HepG2 (cell line): ENCODE measurements around the gene MTFR1L. TPM values are rescaled to one million over a fixed set of nuclear protein-coding genes. Genes with fewer than 3 reads are reported as not detected.
A peak's percentile ranks its signal among the peaks of the same experiment; 100 is the strongest.

ENCODE experiments used
- AKAP8 ChIP-seq: sonication (generic); formaldehyde crosslinking; IDR thresholded peaks from 2 replicates; pipeline ENCODE4 v1.5.1; 2020; ENCODE audit warnings: mild to moderate bottlenecking, missing genetic modification reagents
- BORCS8-MEF2B ChIP-seq: sonication (generic); formaldehyde crosslinking; IDR thresholded peaks from 2 replicates; pipeline ENCODE4 v1.8.0; 2022; ENCODE audit warnings: mild to moderate bottlenecking, missing genetic modification reagents
- CBFB ChIP-seq: sonication (generic); formaldehyde crosslinking; IDR thresholded peaks from 2 replicates; pipeline ENCODE4 v1.4.0; 2020; ENCODE audit warnings: missing genetic modification reagents
- IKZF4 ChIP-seq: sonication (generic); formaldehyde crosslinking; IDR thresholded peaks from 2 replicates; pipeline ENCODE4 v1.5.1; 2020; ENCODE audit warnings: borderline replicate concordance, mild to moderate bottlenecking, low read depth, missing genetic modification reagents; ENCODE audit errors: not compliant biosample characterization
- KAT7 ChIP-seq: IDR thresholded peaks from 2 replicates; pipeline ENCODE4 v1.6.1; 2018; ENCODE audit warnings: borderline replicate concordance, missing compliant biosample characterization
- KLF9 ChIP-seq: IDR thresholded peaks from 2 replicates; pipeline ENCODE4 v1.6.1; 2016; ENCODE audit warnings: low read depth
- LCORL ChIP-seq, 2 experiments: fragments of 450-650 bp in 1 of 2; sonication (generic) in 1 of 2; formaldehyde crosslinking in 1 of 2; IDR thresholded peaks; 2 replicates each; pipeline versions ENCODE4 v1.5.0 to v1.6.1; 2017 to 2020; ENCODE audit warnings: antibody characterized with exemption in 1 of 2, missing genetic modification reagents in 1 of 2
- MAFF ChIP-seq: IDR thresholded peaks from 2 replicates; pipeline ENCODE4 v1.6.1; 2011; ENCODE audit warnings: low read depth, low read length, improper control_type of control experiment
- PHF20 ChIP-seq: sonication (generic); formaldehyde crosslinking; IDR thresholded peaks from 2 replicates; pipeline ENCODE4 v1.5.0; 2020; ENCODE audit warnings: mild to moderate bottlenecking, missing genetic modification reagents
- SOX13 ChIP-seq, 3 experiments: fragments of 450-650 bp in 1 of 3; sonication (generic) in 1 of 3; formaldehyde crosslinking in 1 of 3; IDR thresholded peaks in 2 of 3; conservative IDR thresholded peaks in 1 of 3; 2 replicates each; pipeline versions ENCODE4 v1.5.0 to v1.6.1; 2016 to 2020; ENCODE audit warnings: antibody characterized with exemption in 1 of 3, mild to moderate bottlenecking in 1 of 3, missing compliant biosample characterization in 1 of 3, missing genetic modification reagents in 1 of 3, moderate library complexity in 1 of 3
- ZFP1 ChIP-seq: IDR thresholded peaks from 2 replicates; pipeline ENCODE4 v1.6.1; 2016
- ZNF234 ChIP-seq: sonication (generic); formaldehyde crosslinking; conservative IDR thresholded peaks from 2 replicates; pipeline ENCODE4 v1.5.1; 2020; ENCODE audit warnings: mild to moderate bottlenecking, missing genetic modification reagents
- ZNF292 ChIP-seq: sonication (generic); formaldehyde crosslinking; IDR thresholded peaks from 2 replicates; pipeline ENCODE4 v1.8.1; 2022; ENCODE audit warnings: mild to moderate bottlenecking, low read depth, missing genetic modification reagents, borderline replicate concordance
- ZNF530 ChIP-seq: sonication (generic); formaldehyde crosslinking; IDR thresholded peaks from 2 replicates; pipeline ENCODE4 v1.5.0; 2020; ENCODE audit warnings: low read depth, mild to moderate bottlenecking, missing genetic modification reagents
- ZNF564 ChIP-seq: sonication (generic); formaldehyde crosslinking; IDR thresholded peaks from 2 replicates; pipeline ENCODE4 v1.8.1; 2023; ENCODE audit warnings: mild to moderate bottlenecking, missing genetic modification reagents
- ZNF644 ChIP-seq: IDR thresholded peaks from 2 replicates; pipeline ENCODE4 v1.6.1; 2016; ENCODE audit warnings: low read depth
- ZNF781 ChIP-seq: sonication (generic); formaldehyde crosslinking; IDR thresholded peaks from 2 replicates; pipeline ENCODE4 v1.5.1; 2020; ENCODE audit warnings: borderline replicate concordance, mild to moderate bottlenecking, missing genetic modification reagents; ENCODE audit errors: not compliant biosample characterization
- polyA plus RNA-seq, 8 experiments: library from polyadenylated mRNA; depleted of rRNA in 3 of 8; stranded (reverse) in 7 of 8; unstranded in 1 of 8; fragments of >200 nt; fragmentation: Illumina TruSeq in 4 of 8; extraction: Trizol in 4 of 8; gene quantifications; 2 replicates each; pipeline versions ENCODE4 v1.2.1 to v1.2.3, GENCODE V29; 2011 to 2016; ENCODE audit warnings: low read depth in 4 of 8, missing spikeins in 1 of 8, mixed read lengths in 1 of 8; ENCODE audit not compliant: insufficient read depth in 1 of 8
- total RNA-seq, 5 experiments: library from RNA; depleted of rRNA; stranded (reverse); fragments of >200 nt; fragmentation: Illumina TruSeq; extraction: Trizol; gene quantifications; 2 replicates each; pipeline ENCODE4 v1.2.3, GENCODE V29; 2016; ENCODE audit warnings: low read depth in 1 of 5
- TF ChIP-seq, protein P1 (sequence below): IDR thresholded peaks from 2 replicates; pipeline ENCODE4 v1.6.1; 2016; ENCODE audit warnings: mild to moderate bottlenecking
- TF ChIP-seq, protein P2 (sequence below): sonication (generic); formaldehyde crosslinking; IDR thresholded peaks from 2 replicates; pipeline ENCODE4 v1.4.0; 2020; ENCODE audit warnings: mild to moderate bottlenecking, missing genetic modification reagents
- TF ChIP-seq, protein P3 (sequence below): sonication (generic); formaldehyde crosslinking; conservative IDR thresholded peaks from 2 replicates; pipeline ENCODE4 v1.5.0; 2020; ENCODE audit warnings: missing genetic modification reagents
- TF ChIP-seq, protein P4 (sequence below): IDR thresholded peaks from 2 replicates; pipeline ENCODE4 v1.6.1; 2012; ENCODE audit warnings: low read depth, low read length, improper control_type of control experiment

The MTFR1L gene
- total and polyA plus RNA-seq, 2 of the 13 experiments (the other 11 are each of a cell fraction or from before 2014, with no cell fraction given) = 38.0 to 55.7 TPM

DNA sequence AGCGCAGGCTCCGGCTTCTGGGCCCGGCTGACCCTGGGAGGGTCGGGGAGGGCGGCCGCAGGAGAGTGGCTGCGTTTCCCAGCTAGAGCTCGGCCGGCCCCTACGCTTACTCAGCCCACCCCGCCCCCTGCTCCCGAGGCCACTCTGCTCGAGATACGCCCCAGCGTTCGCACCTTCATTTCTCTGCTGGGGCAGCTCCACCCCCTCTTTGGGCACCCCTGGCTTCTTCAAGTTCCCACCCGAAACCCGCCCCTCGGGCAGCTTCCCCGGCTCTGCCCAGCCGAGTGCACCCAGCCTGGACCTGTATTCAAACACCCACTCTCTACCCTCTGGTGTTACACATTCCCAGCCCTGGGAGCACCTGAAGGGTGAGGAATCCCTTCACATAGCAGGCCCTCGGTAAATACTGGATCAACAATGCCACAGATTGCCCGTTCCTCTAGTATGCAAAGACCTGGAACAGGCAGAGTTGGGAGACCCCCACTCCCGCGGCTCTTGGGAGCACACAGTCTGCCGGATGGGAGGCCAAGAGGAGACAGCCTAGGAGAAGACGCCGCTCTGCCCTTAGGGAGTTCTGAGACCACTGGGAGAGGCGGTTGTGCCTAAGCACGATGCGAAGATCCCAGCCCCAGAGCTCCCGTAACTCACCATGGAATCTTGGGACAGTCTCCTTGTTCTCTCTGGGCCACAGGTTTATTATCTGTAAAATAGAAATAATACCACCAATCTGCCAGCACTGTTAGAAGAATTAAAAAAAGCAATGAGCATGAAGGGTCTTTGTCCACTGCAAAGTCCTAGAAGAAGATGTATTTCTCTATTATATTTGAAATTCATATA is 56.3 kb downstream of the MTFR1L start (continued):
- TF ChIP-seq KAT7 (CRISPR knock-in tag) (peak; percentile 25; the same call in 1 of the 2 replicates), LCORL (IDR thresholded peaks at IDR 0.05) (no peak), LCORL (CRISPR knock-in tag; IDR thresholded peaks at IDR 0.05) (no peak), ZNF564 (CRISPR knock-in tag) (no peak), ZNF234 (no peak), ZNF530 (CRISPR knock-in tag) (no peak), ZNF781 (CRISPR knock-in tag) (peak; percentile 7), IKZF4 (CRISPR knock-in tag) (no peak), MAFF (no peak), BORCS8-MEF2B (peak; percentile 1; the same call in 1 of the 2 replicates), AKAP8 (CRISPR knock-in tag) (no peak), SOX13 (IDR thresholded peaks at IDR 0.05) (no peak), SOX13 (CRISPR knock-in tag; conservative IDR thresholded peaks at IDR 0.05 in 1 of 2, IDR thresholded peaks at IDR 0.05 in 1 of 2) (0 out of 4 replicates have a peak, but pooled peaks of 1 of the 2 experiments have one; percentile 1), ZNF292 (peak; percentile 42; the same call in 1 of the 2 replicates), ZFP1 (0 out of 2 replicates have a peak, but pooled peaks have one; percentile 0), CBFB (CRISPR knock-in tag) (0 out of 2 replicates have a peak, but pooled peaks have one; percentile 6), PHF20 (CRISPR knock-in tag) (peak; percentile 19; the same call in 1 of the 2 replicates), KLF9 (0 out of 2 replicates have a peak, but pooled peaks have one; percentile 2), ZNF644 (CRISPR knock-in tag) (no peak)
- TF ChIP-seq, protein P1, sequence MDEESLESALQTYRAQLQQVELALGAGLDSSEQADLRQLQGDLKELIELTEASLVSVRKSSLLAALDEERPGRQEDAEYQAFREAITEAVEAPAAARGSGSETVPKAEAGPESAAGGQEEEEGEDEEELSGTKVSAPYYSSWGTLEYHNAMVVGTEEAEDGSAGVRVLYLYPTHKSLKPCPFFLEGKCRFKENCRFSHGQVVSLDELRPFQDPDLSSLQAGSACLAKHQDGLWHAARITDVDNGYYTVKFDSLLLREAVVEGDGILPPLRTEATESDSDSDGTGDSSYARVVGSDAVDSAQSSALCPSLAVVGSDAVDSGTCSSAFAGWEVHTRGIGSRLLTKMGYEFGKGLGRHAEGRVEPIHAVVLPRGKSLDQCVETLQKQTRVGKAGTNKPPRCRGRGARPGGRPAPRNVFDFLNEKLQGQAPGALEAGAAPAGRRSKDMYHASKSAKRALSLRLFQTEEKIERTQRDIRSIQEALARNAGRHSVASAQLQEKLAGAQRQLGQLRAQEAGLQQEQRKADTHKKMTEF (CRISPR knock-in tag) = peak; percentile 2; the same call in 1 of the 2 replicates
- TF ChIP-seq, protein P2, sequence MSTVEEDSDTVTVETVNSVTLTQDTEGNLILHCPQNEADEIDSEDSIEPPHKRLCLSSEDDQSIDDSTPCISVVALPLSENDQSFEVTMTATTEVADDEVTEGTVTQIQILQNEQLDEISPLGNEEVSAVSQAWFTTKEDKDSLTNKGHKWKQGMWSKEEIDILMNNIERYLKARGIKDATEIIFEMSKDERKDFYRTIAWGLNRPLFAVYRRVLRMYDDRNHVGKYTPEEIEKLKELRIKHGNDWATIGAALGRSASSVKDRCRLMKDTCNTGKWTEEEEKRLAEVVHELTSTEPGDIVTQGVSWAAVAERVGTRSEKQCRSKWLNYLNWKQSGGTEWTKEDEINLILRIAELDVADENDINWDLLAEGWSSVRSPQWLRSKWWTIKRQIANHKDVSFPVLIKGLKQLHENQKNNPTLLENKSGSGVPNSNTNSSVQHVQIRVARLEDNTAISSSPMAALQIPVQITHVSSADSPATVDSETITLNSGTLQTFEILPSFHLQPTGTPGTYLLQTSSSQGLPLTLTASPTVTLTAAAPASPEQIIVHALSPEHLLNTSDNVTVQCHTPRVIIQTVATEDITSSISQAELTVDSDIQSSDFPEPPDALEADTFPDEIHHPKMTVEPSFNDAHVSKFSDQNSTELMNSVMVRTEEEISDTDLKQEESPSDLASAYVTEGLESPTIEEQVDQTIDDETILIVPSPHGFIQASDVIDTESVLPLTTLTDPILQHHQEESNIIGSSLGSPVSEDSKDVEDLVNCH (CRISPR knock-in tag) = no peak
- TF ChIP-seq, protein P3, sequence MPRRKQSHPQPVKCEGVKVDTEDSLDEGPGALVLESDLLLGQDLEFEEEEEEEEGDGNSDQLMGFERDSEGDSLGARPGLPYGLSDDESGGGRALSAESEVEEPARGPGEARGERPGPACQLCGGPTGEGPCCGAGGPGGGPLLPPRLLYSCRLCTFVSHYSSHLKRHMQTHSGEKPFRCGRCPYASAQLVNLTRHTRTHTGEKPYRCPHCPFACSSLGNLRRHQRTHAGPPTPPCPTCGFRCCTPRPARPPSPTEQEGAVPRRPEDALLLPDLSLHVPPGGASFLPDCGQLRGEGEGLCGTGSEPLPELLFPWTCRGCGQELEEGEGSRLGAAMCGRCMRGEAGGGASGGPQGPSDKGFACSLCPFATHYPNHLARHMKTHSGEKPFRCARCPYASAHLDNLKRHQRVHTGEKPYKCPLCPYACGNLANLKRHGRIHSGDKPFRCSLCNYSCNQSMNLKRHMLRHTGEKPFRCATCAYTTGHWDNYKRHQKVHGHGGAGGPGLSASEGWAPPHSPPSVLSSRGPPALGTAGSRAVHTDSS (CRISPR knock-in tag) = no peak
- TF ChIP-seq, protein P4, sequence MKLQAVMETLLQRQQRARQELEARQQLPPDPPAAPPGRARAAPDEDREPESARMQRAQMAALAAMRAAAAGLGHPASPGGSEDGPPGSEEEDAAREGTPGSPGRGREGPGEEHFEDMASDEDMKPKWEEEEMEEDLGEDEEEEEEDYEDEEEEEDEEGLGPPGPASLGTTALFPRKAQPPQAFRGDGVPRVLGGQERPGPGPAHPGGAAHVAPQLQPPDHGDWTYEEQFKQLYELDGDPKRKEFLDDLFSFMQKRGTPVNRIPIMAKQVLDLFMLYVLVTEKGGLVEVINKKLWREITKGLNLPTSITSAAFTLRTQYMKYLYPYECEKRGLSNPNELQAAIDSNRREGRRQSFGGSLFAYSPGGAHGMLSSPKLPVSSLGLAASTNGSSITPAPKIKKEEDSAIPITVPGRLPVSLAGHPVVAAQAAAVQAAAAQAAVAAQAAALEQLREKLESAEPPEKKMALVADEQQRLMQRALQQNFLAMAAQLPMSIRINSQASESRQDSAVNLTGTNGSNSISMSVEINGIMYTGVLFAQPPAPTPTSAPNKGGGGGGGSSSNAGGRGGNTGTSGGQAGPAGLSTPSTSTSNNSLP = no peak
